ENCODE data around the gene GLRX3. TPM values are rescaled to one million over a fixed set of nuclear protein-coding genes. Genes with fewer than 3 reads are reported as not detected.

The GLRX3 gene
- total RNA-seq, 1 donor from 2014 or later = 137 TPM

DNA sequence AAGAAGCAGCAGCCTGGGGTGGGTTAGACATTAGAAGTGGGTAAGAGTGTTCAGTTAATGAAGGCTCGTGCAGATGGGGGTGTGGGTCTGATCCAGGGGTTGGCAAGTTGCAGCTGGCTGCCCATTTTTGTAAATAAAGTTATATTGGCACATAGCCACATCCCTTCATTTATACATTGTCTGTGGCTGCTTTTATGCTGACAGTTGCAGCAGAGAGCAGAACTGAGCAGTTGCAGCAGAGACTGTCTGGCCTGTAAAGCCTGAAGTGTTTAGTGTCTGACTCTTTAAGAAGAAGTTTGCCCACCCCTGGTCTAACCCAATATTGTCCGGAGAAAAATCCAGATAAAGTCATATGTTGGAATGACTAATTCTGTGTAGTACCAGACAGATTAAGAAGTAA, 38.1 kb downstream of the GLRX3 start:
- Histone ChIP-seq H3K4me2 (ENCODE audit: low read length) (no peak overlapping the region), H4K20me1 (ENCODE audit: insufficient read depth, low read length) (peaks cover 61% of the 10 kb centered on the region), H3K4me1 (ENCODE audit: insufficient read depth, low read length) (no peaks in the 10 kb centered on the region), H3K9ac (ENCODE audit: low read length) (no peak overlapping the region), H3K79me2 (ENCODE audit: insufficient read depth, low read length) (peaks cover 3% of the 10 kb centered on the region), H3K36me3 (ENCODE audit: insufficient read depth, low read length) (peaks cover 16% of the 10 kb centered on the region), H3K27ac (ENCODE audit: low read depth, low read length) (no peak overlapping the region), H3K4me3 (ENCODE audit: insufficient read depth, low read depth, low read length) (no peak overlapping the region), H3K9me3 (ENCODE audit: insufficient read depth, low read depth, low read length) (no peaks in the 10 kb centered on the region), H3K27me3 (ENCODE audit: insufficient read depth, low read length) (no peaks in the 10 kb centered on the region), H2AFZ (ENCODE audit: low read depth, low read length) (no peak overlapping the region)
- no peak overlapping the region for H3K27ac Mint-ChIP-seq (ENCODE audit: unreplicated experiment)
- FAIRE-seq = no peak
- peaks cover 8% of the 10 kb centered on the region for H3K4me1 Mint-ChIP-seq (ENCODE audit: low read depth, unreplicated experiment)
- no peak for DNase-seq (ENCODE audit: low read depth)
- no peaks in the 10 kb centered on the region for H3K27me3 Mint-ChIP-seq (ENCODE audit: low read depth, unreplicated experiment)
- no peak for TF ChIP-seq CTCF (IDR thresholded peaks at IDR 0.05; ENCODE audit: insufficient read depth, low read depth, low read length)
- TF ChIP-seq EZH2 (IDR thresholded peaks at IDR 0.05; ENCODE audit: insufficient read depth, low read length) = no peak
- no peaks in the 10 kb centered on the region for H3K9me3 Mint-ChIP-seq (ENCODE audit: unreplicated experiment)
- no peak overlapping the region for H3K4me3 Mint-ChIP-seq (ENCODE audit: unreplicated experiment)
- H3K36me3 Mint-ChIP-seq (ENCODE audit: low read depth, unreplicated experiment) = peaks cover 10% of the 10 kb centered on the region

DNA sequence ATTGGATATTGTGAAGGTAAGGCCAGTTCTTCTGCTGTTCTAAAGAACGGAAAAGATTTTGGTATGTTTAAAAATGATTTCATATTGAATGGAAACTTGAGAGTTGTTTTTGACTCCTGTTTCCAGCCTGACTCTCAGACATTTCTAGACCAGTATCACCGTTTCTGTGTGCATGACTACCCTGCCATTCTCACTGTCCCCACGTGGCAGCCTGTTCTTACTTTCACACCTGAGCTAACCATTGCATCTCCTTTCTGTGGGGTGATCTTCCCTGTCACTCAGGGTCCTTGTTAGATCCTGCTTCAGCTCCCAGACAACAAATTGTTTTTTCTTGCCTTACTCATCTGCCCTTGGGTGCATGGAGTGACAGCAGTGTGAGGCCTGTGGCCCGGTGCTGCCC, 38.9 kb downstream of the GLRX3 start:
- Histone ChIP-seq H3K36me3 (ENCODE audit: insufficient read depth, low read length) (peaks cover 13% of the 10 kb centered on the region), H3K79me2 (ENCODE audit: insufficient read depth, low read length) (peaks cover 3% of the 10 kb centered on the region), H3K27me3 (ENCODE audit: insufficient read depth, low read length) (no peaks in the 10 kb centered on the region), H2AFZ (ENCODE audit: low read depth, low read length) (no peak overlapping the region), H4K20me1 (ENCODE audit: insufficient read depth, low read length) (peaks cover 57% of the 10 kb centered on the region), H3K4me3 (ENCODE audit: insufficient read depth, low read depth, low read length) (no peak overlapping the region), H3K9me3 (ENCODE audit: insufficient read depth, low read depth, low read length) (no peaks in the 10 kb centered on the region), H3K4me1 (ENCODE audit: insufficient read depth, low read length) (no peaks in the 10 kb centered on the region), H3K27ac (ENCODE audit: low read depth, low read length) (no peak overlapping the region), H3K4me2 (ENCODE audit: low read length) (no peak overlapping the region), H3K9ac (ENCODE audit: low read length) (no peak overlapping the region)
- Mint-ChIP-seq H3K4me3 (ENCODE audit: unreplicated experiment) (no peak overlapping the region), H3K4me1 (ENCODE audit: low read depth, unreplicated experiment) (peaks cover 2% of the 10 kb centered on the region), H3K27me3 (ENCODE audit: low read depth, unreplicated experiment) (no peaks in the 10 kb centered on the region), H3K27ac (ENCODE audit: unreplicated experiment) (no peak overlapping the region), H3K9me3 (ENCODE audit: unreplicated experiment) (no peaks in the 10 kb centered on the region), H3K36me3 (ENCODE audit: low read depth, unreplicated experiment) (peaks cover 5% of the 10 kb centered on the region)
- FAIRE-seq (no peak), DNase-seq (ENCODE audit: low read depth) (no peak)
- TF ChIP-seq EZH2 (IDR thresholded peaks at IDR 0.05; ENCODE audit: insufficient read depth, low read length) = no peak
- TF ChIP-seq CTCF (IDR thresholded peaks at IDR 0.05; ENCODE audit: insufficient read depth, low read depth, low read length) = no peak

DNA sequence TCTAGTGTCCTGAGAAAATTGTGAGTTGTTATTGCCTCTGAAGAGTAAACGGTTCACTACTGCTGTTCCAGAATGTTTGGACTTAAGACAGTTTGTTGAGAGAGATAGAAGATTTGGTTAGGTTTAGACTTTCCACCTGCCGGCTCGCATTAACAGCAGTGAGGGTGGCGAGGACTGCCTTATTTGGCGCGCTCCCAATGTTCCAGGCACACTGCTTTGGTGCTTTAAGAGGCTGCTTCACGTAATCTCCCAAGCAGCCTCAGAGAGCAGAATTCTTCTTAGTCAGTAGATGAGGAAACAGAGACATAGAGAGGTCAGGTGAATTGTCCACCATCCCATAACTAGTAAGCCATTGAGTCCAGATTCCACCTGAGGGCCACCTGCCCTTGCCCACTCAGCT, 41.1 kb downstream of the GLRX3 start:
- Histone ChIP-seq H3K27ac (ENCODE audit: low read depth, low read length) (no peak overlapping the region), H2AFZ (ENCODE audit: low read depth, low read length) (no peak overlapping the region), H3K79me2 (ENCODE audit: insufficient read depth, low read length) (no peaks in the 10 kb centered on the region), H3K9ac (ENCODE audit: low read length) (no peak overlapping the region), H4K20me1 (ENCODE audit: insufficient read depth, low read length) (peaks cover 47% of the 10 kb centered on the region), H3K4me2 (ENCODE audit: low read length) (no peak overlapping the region), H3K27me3 (ENCODE audit: insufficient read depth, low read length) (no peaks in the 10 kb centered on the region), H3K9me3 (ENCODE audit: insufficient read depth, low read depth, low read length) (no peaks in the 10 kb centered on the region), H3K4me3 (ENCODE audit: insufficient read depth, low read depth, low read length) (no peak overlapping the region), H3K36me3 (ENCODE audit: insufficient read depth, low read length) (peaks cover 21% of the 10 kb centered on the region), H3K4me1 (ENCODE audit: insufficient read depth, low read length) (no peaks in the 10 kb centered on the region)
- TF ChIP-seq CTCF (IDR thresholded peaks at IDR 0.05; ENCODE audit: insufficient read depth, low read depth, low read length) (no peak), EZH2 (IDR thresholded peaks at IDR 0.05; ENCODE audit: insufficient read depth, low read length) (no peak)
- Mint-ChIP-seq H3K4me1 (ENCODE audit: low read depth, unreplicated experiment) (peaks cover 2% of the 10 kb centered on the region), H3K9me3 (ENCODE audit: unreplicated experiment) (no peaks in the 10 kb centered on the region), H3K27me3 (ENCODE audit: low read depth, unreplicated experiment) (no peaks in the 10 kb centered on the region), H3K36me3 (ENCODE audit: low read depth, unreplicated experiment) (peaks cover 4% of the 10 kb centered on the region), H3K4me3 (ENCODE audit: unreplicated experiment) (no peak overlapping the region), H3K27ac (ENCODE audit: unreplicated experiment) (no peak overlapping the region)
- FAIRE-seq (no peak), DNase-seq (ENCODE audit: low read depth) (no peak)

All from astrocyte (in vitro differentiated cells and primary cell).